Liver (tissue), 9 donors: ENCODE data around the gene CRAMP1. TPM values are rescaled to one million over a fixed set of nuclear protein-coding genes. Genes with fewer than 3 reads are reported as not detected.

Source experiments
- DNase-seq: peaks from one replicate; pipeline ENCODE4 v3.0.0-alpha.2; 2017; ENCODE audit warnings: low spot score
- H3K27ac ChIP-seq, 2 donors: one replicate each; pipeline ENCODE4 v1.7.0; 2013; ENCODE audit warnings: inconsistent platforms in 2 of 2, low read length in 2 of 2, control low read depth in 1 of 2, low read depth in 1 of 2, mild to moderate bottlenecking in 1 of 2
- H3K27me3 ChIP-seq, 4 donors: one replicate each; pipeline versions ENCODE4 v1.6.1 to v1.7.0; 2013; ENCODE audit warnings: low read length in 3 of 4, inconsistent platforms in 1 of 4, mild to moderate bottlenecking in 1 of 4, moderate library complexity in 1 of 4; ENCODE audit not compliant: control insufficient read depth in 4 of 4, insufficient read depth in 4 of 4
- H3K36me3 ChIP-seq, 4 donors: one replicate each; pipeline versions ENCODE4 v1.6.1 to v1.7.0; 2013; ENCODE audit warnings: low read length in 3 of 4, mild to moderate bottlenecking in 3 of 4, low read depth in 1 of 4, moderate library complexity in 1 of 4; ENCODE audit not compliant: control insufficient read depth in 4 of 4, insufficient read depth in 3 of 4
- H3K4me1 ChIP-seq, 4 donors: one replicate each; pipeline versions ENCODE4 v1.6.1 to v1.7.0; 2013; ENCODE audit warnings: low read length in 3 of 4, mild to moderate bottlenecking in 3 of 4, moderate library complexity in 1 of 4; ENCODE audit not compliant: control insufficient read depth in 4 of 4, insufficient read depth in 4 of 4
- H3K4me3 ChIP-seq, 3 donors: one replicate each; pipeline versions ENCODE4 v1.6.1 to v1.7.0; 2013; ENCODE audit warnings: low read length in 3 of 3, control low read depth in 1 of 3, low read depth in 1 of 3, mild to moderate bottlenecking in 1 of 3
- H3K9ac ChIP-seq, 2 donors: one replicate each; pipeline ENCODE4 v1.7.0; 2013; ENCODE audit warnings: low read length in 2 of 2, mild to moderate bottlenecking in 2 of 2, moderate library complexity in 2 of 2, control low read depth in 1 of 2, low read depth in 1 of 2
- H3K9me3 ChIP-seq, 4 donors: one replicate each; pipeline versions ENCODE4 v1.6.1 to v1.7.0; 2013; ENCODE audit warnings: low read length in 3 of 4; ENCODE audit not compliant: control insufficient read depth in 4 of 4
- EGR1 ChIP-seq, 2 donors: IDR thresholded peaks; 2 replicates each; pipeline ENCODE4 v1.6.1; 2016 to 2018; ENCODE audit warnings: antibody characterized with exemption in 2 of 2, low read depth in 2 of 2
- FOXA1 ChIP-seq: IDR thresholded peaks from 2 replicates; pipeline ENCODE4 v1.6.1; 2016; ENCODE audit warnings: antibody characterized with exemption
- FOXA2 ChIP-seq: IDR thresholded peaks from 2 replicates; pipeline ENCODE4 v1.6.1; 2016; ENCODE audit warnings: antibody characterized with exemption
- GABPA ChIP-seq, 2 donors: IDR thresholded peaks in 1 of 2; conservative IDR thresholded peaks in 1 of 2; 2 replicates each; pipeline ENCODE4 v1.6.1; 2016; ENCODE audit warnings: antibody characterized with exemption in 2 of 2, mild to moderate bottlenecking in 1 of 2, moderate library complexity in 1 of 2
- HNF4A ChIP-seq, 2 donors: conservative IDR thresholded peaks; 2 replicates each; pipeline ENCODE4 v1.6.1; 2016; ENCODE audit warnings: antibody characterized with exemption in 2 of 2, mild to moderate bottlenecking in 2 of 2
- HNF4G ChIP-seq: IDR thresholded peaks from 2 replicates; pipeline ENCODE4 v1.6.1; 2016; ENCODE audit warnings: antibody characterized with exemption
- JUND ChIP-seq, 2 donors: IDR thresholded peaks; 2 replicates each; pipeline ENCODE4 v1.6.1; 2016; ENCODE audit warnings: antibody characterized with exemption in 2 of 2
- NR2F2 ChIP-seq: IDR thresholded peaks from 2 replicates; pipeline ENCODE4 v1.6.1; 2016; ENCODE audit warnings: antibody characterized with exemption
- RAD21 ChIP-seq, 2 donors: IDR thresholded peaks; 2 replicates each; pipeline ENCODE4 v1.6.1; 2016; ENCODE audit warnings: antibody characterized with exemption in 2 of 2, mild to moderate bottlenecking in 2 of 2
- RXRA ChIP-seq, 2 donors: IDR thresholded peaks; 2 replicates each; pipeline ENCODE4 v1.6.1; 2017 to 2018; ENCODE audit warnings: antibody characterized with exemption in 2 of 2, mild to moderate bottlenecking in 1 of 2
- SP1 ChIP-seq: IDR thresholded peaks from 2 replicates; pipeline ENCODE4 v1.6.1; 2018; ENCODE audit warnings: antibody characterized with exemption, mild to moderate bottlenecking
- TAF1 ChIP-seq: conservative IDR thresholded peaks from 2 replicates; pipeline ENCODE4 v1.6.1; 2016; ENCODE audit warnings: antibody characterized with exemption, mild to moderate bottlenecking
- YY1 ChIP-seq: IDR thresholded peaks from 2 replicates; pipeline ENCODE4 v1.6.1; 2016; ENCODE audit warnings: antibody characterized with exemption, mild to moderate bottlenecking
- WGBS: extraction: QIAGEN DNeasy Blood & Tissue Kit; methylation state at CpG from one replicate; pipeline ENCODE4 v1.1.7; 2013; 5-methylcytosine and 5-hydroxymethylcytosine counted together
- polyA plus RNA-seq, 2 donors: library from polyadenylated mRNA; stranded (reverse) in 1 of 2; unstranded in 1 of 2; fragments of 200-250 nt in 1 of 2; fragments of >200 nt in 1 of 2; fragmentation: Nextera tagmentation in 1 of 2; extraction: Ambion mirVana in 1 of 2; gene quantifications; one replicate each; pipeline versions ENCODE4 v1.2.1 to v1.2.3, GENCODE V29; 2013 to 2015
- total RNA-seq, 2 donors: library from RNA; depleted of rRNA; stranded (reverse); fragments of >200 nt; gene quantifications; one replicate each; pipeline ENCODE4 v1.2.3, GENCODE V29; 2014
- TF ChIP-seq, protein P1 (sequence below): IDR thresholded peaks from 2 replicates; pipeline ENCODE4 v1.6.1; 2016; ENCODE audit warnings: antibody characterized with exemption
- TF ChIP-seq, protein P2 (sequence below): IDR thresholded peaks from 2 replicates; pipeline ENCODE4 v1.6.1; 2016; ENCODE audit warnings: antibody characterized with exemption
- TF ChIP-seq, protein P3 (sequence below): IDR thresholded peaks from 2 replicates; pipeline ENCODE4 v1.6.1; 2016; ENCODE audit warnings: antibody characterized with exemption, mild to moderate bottlenecking
- TF ChIP-seq, protein P4 (sequence below): IDR thresholded peaks from 2 replicates; pipeline ENCODE4 v1.6.1; 2016; ENCODE audit warnings: antibody characterized with exemption
- TF ChIP-seq, protein P5 (sequence below): fragments of 150-350 bp; IDR thresholded peaks from 2 replicates; pipeline ENCODE4 v1.5.1; 2017; ENCODE audit warnings: improper control_type of control experiment, low read depth, low read length; ENCODE audit not compliant: missing input control
- donor health status: healthy.
- donor health status: healthy.
- donor health status: healthy.
- donor health status: healthy.
- donor health status: healthy.

CRAMP1 gene
- total and polyA plus RNA-seq, 4 donors, result 1.1 to 6.4 (median 4.2) TPM

DNA sequence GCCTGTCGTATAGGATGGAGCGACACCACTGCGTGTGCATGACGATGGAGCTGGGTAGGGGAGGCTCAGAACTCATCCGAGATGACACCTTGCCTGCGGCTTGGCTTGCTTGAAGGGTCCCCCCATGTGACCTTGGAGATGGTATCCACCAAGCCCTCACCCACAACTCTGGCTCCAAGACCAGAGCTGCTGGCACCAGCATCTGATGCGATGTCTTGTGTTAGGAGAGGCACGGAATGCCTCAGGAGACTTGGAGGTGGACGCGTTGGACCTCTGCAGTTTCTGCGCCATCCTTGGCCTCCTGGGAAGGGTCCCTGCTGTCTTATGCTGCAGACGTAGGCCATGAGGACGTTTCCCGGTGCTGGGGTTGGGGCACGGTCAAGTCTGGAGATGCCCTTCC is 7.8 kb downstream of the CRAMP1 start:
- TF ChIP-seq, protein P1, sequence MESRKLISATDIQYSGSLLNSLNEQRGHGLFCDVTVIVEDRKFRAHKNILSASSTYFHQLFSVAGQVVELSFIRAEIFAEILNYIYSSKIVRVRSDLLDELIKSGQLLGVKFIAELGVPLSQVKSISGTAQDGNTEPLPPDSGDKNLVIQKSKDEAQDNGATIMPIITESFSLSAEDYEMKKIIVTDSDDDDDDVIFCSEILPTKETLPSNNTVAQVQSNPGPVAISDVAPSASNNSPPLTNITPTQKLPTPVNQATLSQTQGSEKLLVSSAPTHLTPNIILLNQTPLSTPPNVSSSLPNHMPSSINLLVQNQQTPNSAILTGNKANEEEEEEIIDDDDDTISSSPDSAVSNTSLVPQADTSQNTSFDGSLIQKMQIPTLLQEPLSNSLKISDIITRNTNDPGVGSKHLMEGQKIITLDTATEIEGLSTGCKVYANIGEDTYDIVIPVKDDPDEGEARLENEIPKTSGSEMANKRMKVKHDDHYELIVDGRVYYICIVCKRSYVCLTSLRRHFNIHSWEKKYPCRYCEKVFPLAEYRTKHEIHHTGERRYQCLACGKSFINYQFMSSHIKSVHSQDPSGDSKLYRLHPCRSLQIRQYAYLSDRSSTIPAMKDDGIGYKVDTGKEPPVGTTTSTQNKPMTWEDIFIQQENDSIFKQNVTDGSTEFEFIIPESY, result no peak
- TF ChIP-seq HNF4A (conservative IDR thresholded peaks at IDR 0.05), result no peak
- no peak for TF ChIP-seq JUND (IDR thresholded peaks at IDR 0.05)
- TF ChIP-seq SP1, result no peak
- no peak for TF ChIP-seq FOXA1
- no peak for TF ChIP-seq FOXA2
- no peak for TF ChIP-seq EGR1 (IDR thresholded peaks at IDR 0.05; ENCODE audit: low read depth in 2 of 2)
- no peak for TF ChIP-seq TAF1
- TF ChIP-seq, protein P2, sequence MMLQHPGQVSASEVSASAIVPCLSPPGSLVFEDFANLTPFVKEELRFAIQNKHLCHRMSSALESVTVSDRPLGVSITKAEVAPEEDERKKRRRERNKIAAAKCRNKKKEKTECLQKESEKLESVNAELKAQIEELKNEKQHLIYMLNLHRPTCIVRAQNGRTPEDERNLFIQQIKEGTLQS, result no peak
- TF ChIP-seq, protein P3, sequence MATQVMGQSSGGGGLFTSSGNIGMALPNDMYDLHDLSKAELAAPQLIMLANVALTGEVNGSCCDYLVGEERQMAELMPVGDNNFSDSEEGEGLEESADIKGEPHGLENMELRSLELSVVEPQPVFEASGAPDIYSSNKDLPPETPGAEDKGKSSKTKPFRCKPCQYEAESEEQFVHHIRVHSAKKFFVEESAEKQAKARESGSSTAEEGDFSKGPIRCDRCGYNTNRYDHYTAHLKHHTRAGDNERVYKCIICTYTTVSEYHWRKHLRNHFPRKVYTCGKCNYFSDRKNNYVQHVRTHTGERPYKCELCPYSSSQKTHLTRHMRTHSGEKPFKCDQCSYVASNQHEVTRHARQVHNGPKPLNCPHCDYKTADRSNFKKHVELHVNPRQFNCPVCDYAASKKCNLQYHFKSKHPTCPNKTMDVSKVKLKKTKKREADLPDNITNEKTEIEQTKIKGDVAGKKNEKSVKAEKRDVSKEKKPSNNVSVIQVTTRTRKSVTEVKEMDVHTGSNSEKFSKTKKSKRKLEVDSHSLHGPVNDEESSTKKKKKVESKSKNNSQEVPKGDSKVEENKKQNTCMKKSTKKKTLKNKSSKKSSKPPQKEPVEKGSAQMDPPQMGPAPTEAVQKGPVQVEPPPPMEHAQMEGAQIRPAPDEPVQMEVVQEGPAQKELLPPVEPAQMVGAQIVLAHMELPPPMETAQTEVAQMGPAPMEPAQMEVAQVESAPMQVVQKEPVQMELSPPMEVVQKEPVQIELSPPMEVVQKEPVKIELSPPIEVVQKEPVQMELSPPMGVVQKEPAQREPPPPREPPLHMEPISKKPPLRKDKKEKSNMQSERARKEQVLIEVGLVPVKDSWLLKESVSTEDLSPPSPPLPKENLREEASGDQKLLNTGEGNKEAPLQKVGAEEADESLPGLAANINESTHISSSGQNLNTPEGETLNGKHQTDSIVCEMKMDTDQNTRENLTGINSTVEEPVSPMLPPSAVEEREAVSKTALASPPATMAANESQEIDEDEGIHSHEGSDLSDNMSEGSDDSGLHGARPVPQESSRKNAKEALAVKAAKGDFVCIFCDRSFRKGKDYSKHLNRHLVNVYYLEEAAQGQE, result no peak
- no peak for TF ChIP-seq NR2F2
- no peak for TF ChIP-seq GABPA (IDR thresholded peaks at IDR 0.05 in 1 of 2, conservative IDR thresholded peaks at IDR 0.05 in 1 of 2)
- TF ChIP-seq, protein P4, sequence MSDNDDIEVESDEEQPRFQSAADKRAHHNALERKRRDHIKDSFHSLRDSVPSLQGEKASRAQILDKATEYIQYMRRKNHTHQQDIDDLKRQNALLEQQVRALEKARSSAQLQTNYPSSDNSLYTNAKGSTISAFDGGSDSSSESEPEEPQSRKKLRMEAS, result no peak
- peaks cover 0 to 7% (median 7%) of the 10 kb centered on the region in 4 donors for H3K4me1 ChIP-seq
- 94% methylated on average over 15 of the region's 15 CpGs for WGBS
- DNase-seq, result no peak
- H3K27ac ChIP-seq, result no peak overlapping the region
- no peaks in the 10 kb centered on the region for H3K9me3 ChIP-seq
- H3K27me3 ChIP-seq, result no peaks in the 10 kb centered on the region
- H3K9ac ChIP-seq, result no peak overlapping the region
- H3K36me3 ChIP-seq, result peaks cover 4 to 18% (median 14%) of the 10 kb centered on the region in 4 donors
- no peak overlapping the region for H3K4me3 ChIP-seq

DNA sequence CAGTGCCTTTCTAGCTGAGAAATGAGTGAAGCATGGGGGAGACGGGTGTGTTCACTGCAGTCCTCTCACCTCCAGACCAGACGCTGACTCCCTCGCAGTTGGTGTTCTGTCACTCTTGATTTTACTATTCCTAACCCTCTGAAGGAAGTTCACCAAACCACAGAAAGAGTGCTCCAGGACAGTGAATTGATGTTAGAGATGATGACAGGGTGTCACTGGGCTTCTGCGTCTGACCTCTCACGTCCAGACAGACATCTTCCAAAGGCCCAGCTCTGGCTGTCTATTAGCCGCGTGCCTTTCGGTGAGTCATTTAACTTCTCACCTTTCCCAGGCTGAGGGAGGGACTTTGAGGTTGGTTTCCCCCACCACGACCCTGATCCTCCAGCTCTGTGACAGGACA is 8.2 kb downstream of the CRAMP1 start:
- no peak for DNase-seq
- H3K9ac ChIP-seq, result no peak overlapping the region
- no peaks in the 10 kb centered on the region for H3K27me3 ChIP-seq
- no peaks in the 10 kb centered on the region for H3K9me3 ChIP-seq
- H3K4me3 ChIP-seq, result no peak overlapping the region
- H3K36me3 ChIP-seq, result peaks cover 4 to 19% (median 14%) of the 10 kb centered on the region in 4 donors
- H3K4me1 ChIP-seq, result peaks cover 0 to 4% (median 3%) of the 10 kb centered on the region in 4 donors
- H3K27ac ChIP-seq, result no peak overlapping the region
- 89% methylated on average over 9 of the region's 9 CpGs for WGBS
- TF ChIP-seq, protein P2, result no peak
- TF ChIP-seq FOXA1 (no peak), HNF4A (conservative IDR thresholded peaks at IDR 0.05) (no peak), TAF1 (no peak), GABPA (IDR thresholded peaks at IDR 0.05 in 1 of 2, conservative IDR thresholded peaks at IDR 0.05 in 1 of 2) (no peak), RAD21 (IDR thresholded peaks at IDR 0.05) (no peak), RXRA (IDR thresholded peaks at IDR 0.05) (no peak), FOXA2 (no peak), JUND (IDR thresholded peaks at IDR 0.05) (no peak), SP1 (no peak), YY1 (no peak), EGR1 (IDR thresholded peaks at IDR 0.05; ENCODE audit: low read depth in 2 of 2) (no peak), NR2F2 (no peak), HNF4G (no peak)
- TF ChIP-seq, protein P5, sequence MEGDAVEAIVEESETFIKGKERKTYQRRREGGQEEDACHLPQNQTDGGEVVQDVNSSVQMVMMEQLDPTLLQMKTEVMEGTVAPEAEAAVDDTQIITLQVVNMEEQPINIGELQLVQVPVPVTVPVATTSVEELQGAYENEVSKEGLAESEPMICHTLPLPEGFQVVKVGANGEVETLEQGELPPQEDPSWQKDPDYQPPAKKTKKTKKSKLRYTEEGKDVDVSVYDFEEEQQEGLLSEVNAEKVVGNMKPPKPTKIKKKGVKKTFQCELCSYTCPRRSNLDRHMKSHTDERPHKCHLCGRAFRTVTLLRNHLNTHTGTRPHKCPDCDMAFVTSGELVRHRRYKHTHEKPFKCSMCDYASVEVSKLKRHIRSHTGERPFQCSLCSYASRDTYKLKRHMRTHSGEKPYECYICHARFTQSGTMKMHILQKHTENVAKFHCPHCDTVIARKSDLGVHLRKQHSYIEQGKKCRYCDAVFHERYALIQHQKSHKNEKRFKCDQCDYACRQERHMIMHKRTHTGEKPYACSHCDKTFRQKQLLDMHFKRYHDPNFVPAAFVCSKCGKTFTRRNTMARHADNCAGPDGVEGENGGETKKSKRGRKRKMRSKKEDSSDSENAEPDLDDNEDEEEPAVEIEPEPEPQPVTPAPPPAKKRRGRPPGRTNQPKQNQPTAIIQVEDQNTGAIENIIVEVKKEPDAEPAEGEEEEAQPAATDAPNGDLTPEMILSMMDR, result no peak
- TF ChIP-seq, protein P1, result no peak
